HFF-Myc (cell line): ENCODE data around the gene PSMD12.
"Not testable (repeated sequence)": the region's sequence is repeated elsewhere in the genome, so short reads cannot be mapped to it uniquely, and the experiment has no call there.

Experiments
- DNase-seq: peaks from one replicate; pipeline ENCODE4 v3.0.0-alpha.2; 2011; ENCODE audit warnings: low read depth; ENCODE audit errors: extremely low read depth
- H3K4me3 ChIP-seq: replicated peaks from 2 replicates; pipeline ENCODE4 v1.5.1; 2011; ENCODE audit warnings: low read depth, mild to moderate bottlenecking, control low read depth, low read length
- TF ChIP-seq, protein P1 (sequence below): IDR thresholded peaks from 2 replicates; pipeline ENCODE4 v1.5.1; 2012; ENCODE audit warnings: mild to moderate bottlenecking, low read depth, low read length, control low read depth; ENCODE audit errors: missing control alignments

The PSMD12 gene

DNA sequence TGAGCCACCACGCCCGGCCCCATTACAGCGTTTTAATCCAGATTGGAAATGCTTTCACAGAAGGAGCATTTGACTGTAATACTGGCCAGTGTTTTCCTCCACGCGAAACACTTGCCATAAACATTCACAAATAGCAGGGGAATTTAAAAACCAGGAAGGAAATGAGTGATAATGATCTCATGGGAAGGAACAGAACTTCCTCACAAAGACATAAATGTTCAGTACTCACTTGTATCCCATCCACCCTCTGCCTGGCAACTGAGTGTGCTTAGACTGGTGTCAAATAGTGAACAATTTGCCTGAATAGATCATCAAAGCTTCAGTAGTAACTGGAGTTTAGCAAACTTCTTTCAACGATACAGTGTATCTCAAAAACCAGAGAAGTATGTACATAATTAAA, 54.1 kb downstream of the PSMD12 start:
- no peak for DNase-seq
- TF ChIP-seq, protein P1, sequence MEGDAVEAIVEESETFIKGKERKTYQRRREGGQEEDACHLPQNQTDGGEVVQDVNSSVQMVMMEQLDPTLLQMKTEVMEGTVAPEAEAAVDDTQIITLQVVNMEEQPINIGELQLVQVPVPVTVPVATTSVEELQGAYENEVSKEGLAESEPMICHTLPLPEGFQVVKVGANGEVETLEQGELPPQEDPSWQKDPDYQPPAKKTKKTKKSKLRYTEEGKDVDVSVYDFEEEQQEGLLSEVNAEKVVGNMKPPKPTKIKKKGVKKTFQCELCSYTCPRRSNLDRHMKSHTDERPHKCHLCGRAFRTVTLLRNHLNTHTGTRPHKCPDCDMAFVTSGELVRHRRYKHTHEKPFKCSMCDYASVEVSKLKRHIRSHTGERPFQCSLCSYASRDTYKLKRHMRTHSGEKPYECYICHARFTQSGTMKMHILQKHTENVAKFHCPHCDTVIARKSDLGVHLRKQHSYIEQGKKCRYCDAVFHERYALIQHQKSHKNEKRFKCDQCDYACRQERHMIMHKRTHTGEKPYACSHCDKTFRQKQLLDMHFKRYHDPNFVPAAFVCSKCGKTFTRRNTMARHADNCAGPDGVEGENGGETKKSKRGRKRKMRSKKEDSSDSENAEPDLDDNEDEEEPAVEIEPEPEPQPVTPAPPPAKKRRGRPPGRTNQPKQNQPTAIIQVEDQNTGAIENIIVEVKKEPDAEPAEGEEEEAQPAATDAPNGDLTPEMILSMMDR = no peak

DNA sequence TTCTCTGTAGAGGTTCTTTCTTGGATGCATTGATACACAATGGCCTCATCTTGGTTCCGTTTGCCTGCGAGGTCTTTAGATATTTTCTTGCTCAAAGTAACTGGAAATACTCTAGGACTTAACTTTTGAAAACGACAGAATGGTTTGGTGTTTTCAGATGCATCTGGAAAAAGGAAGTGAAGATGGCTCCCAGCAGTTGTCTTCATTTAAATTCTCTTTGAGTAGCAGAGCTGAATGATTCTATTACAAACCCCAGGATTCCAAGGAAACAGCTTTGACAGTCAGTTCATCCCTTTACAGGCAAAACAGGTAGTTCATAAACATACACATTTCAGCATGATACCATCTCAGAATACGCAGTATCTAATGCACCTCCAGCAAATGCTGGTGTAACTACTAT, 54.8 kb downstream of the PSMD12 start:
- DNase-seq = no peak
- no peak overlapping the region for H3K4me3 ChIP-seq
- TF ChIP-seq, protein P1 = no peak

More for the DNA sequence above, 54.1 kb downstream of the PSMD12 start:
- no peak overlapping the region for H3K4me3 ChIP-seq

- TF ChIP-seq, protein P1 = no peak
- no peak overlapping the region for H3K4me3 ChIP-seq
- no peak for DNase-seq
Observed at GRCh38 chr17:67310406-67310805, 56.0 kb downstream of the PSMD12 start.

- not testable (repeated sequence) for H3K4me3 ChIP-seq, DNase-seq
Observed at GRCh38 chr17:67305446-67306235, 60.7 kb downstream of the PSMD12 start.

- TF ChIP-seq, protein P1 = no peak
Observed at GRCh38 chr17:67297454-67297960, 68.9 kb downstream of the PSMD12 start.

GRCh38 chr17:67294451-67295199, 71.8 kb downstream of the PSMD12 start:
- H3K4me3 ChIP-seq = no peak overlapping the region
- no peak for DNase-seq
- TF ChIP-seq, protein P1 = no peak

More at GRCh38 chr17:67297454-67297960, 68.9 kb downstream of the PSMD12 start:
- H3K4me3 ChIP-seq = no peak overlapping the region
- DNase-seq = no peak
